Measurements from ENCODE around the gene SOST.

SOST gene

DNA sequence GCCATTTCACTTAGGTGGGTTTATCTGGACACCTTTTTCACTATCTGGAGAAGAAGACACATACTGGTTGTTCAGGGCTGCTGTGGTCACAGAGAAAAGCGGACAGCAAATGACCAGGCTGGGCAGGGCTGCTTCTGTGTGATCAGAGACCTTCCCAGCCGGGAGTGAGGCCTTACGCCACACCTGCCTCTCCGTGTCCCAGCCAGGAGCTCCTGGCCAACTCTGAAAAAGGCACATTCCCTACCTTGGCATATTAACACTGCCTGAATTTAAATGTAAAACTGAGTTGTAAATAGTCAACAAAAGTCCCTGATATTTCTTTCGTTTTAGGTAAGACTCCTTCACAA is 9.1 kb upstream of the SOST start:
- H3K4me3 ChIP-seq (replicated peaks; ENCODE audit: low read depth, low read length), result no peak overlapping the region
- no peak for DNase-seq (ENCODE audit: extremely low read depth, low read depth)
- no peak for TF ChIP-seq CTCF (IDR thresholded peaks at IDR 0.05; ENCODE audit: low read depth, low read length, missing control alignments)

DNA sequence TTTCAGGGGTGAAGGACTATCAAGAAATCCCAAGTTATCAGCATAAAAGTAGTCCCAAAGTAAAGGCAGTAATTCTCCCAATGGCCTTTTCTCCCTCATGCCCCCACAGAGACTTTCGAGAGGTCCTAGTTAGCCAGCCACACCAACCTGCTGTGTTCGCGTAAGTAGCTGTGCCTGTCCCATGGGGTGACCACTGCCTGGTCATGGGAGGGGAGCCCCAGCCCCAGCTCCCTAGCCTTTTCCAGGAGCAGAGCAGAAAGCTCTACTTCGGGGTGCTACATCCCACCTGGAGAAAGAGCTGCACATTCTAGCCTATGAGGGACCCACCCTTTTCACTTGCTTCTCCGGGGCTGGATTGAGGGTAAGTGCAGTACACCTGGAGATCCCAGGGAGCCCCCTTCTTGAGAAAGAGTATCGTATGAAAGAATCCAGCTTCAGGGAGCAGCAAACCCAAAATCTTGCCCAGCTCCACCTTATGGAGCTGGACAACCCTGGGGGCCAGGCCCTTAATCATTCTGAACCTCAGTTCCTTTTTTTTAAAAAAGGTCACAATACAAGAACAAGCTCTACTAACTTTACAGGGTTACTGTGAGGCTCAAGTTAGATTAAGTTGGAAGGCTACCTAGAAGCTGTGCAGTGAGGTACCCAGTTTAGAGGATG is 8.6 kb upstream of the SOST start:
- no peak for DNase-seq (ENCODE audit: extremely low read depth, low read depth)
- no peak overlapping the region for H3K4me3 ChIP-seq (replicated peaks; ENCODE audit: low read depth, low read length)
- no peak for TF ChIP-seq CTCF (IDR thresholded peaks at IDR 0.05; ENCODE audit: low read depth, low read length, missing control alignments)

GRCh38 chr17:43766413-43767052 is 7.9 kb upstream of the SOST start:
- peak; percentile 86 for TF ChIP-seq CTCF (IDR thresholded peaks at IDR 0.05; ENCODE audit: low read depth, low read length, missing control alignments)
- no peak for DNase-seq (ENCODE audit: extremely low read depth, low read depth)
- no peak overlapping the region for H3K4me3 ChIP-seq (replicated peaks; ENCODE audit: low read depth, low read length)

- no peak overlapping the region for H3K4me3 ChIP-seq (replicated peaks; ENCODE audit: low read depth, low read length)
- DNase-seq (ENCODE audit: extremely low read depth, low read depth), result peak; percentile 82
- peak; percentile 100 for TF ChIP-seq CTCF (IDR thresholded peaks at IDR 0.05; ENCODE audit: low read depth, low read length, missing control alignments)
These were observed 1.8 kb upstream of the SOST start for GRCh38 chr17:43760254-43760852.

GRCh38 chr17:43759836-43760235 is 1.2 kb upstream of the SOST start:
- no peak for DNase-seq (ENCODE audit: extremely low read depth, low read depth)
- no peak overlapping the region for H3K4me3 ChIP-seq (replicated peaks; ENCODE audit: low read depth, low read length)
- no peak for TF ChIP-seq CTCF (IDR thresholded peaks at IDR 0.05; ENCODE audit: low read depth, low read length, missing control alignments)

- TF ChIP-seq CTCF (IDR thresholded peaks at IDR 0.05; ENCODE audit: low read depth, low read length, missing control alignments), result no peak
- DNase-seq (ENCODE audit: extremely low read depth, low read depth), result no peak
- H3K4me3 ChIP-seq (replicated peaks; ENCODE audit: low read depth, low read length), result no peak overlapping the region
These were observed 505 bp downstream of the SOST start for GRCh38 chr17:43758086-43758485.
